ENCODE data around the gene EDDM3A.

Gene EDDM3A

GRCh38 chr14:20745571-20746358, at the start of gene EDDM3A:
Gene EDDM3A (plus strand): TSS chr14:20745887. CDS start chr14:20747581, 1,694 bp downstream.
- no peaks in the 10 kb centered on the region for H3F3A ChIP-seq (ENCODE audit: control insufficient read depth, insufficient read depth)
- no peaks in the 10 kb centered on the region for H4K20me1 ChIP-seq (ENCODE audit: control insufficient read depth, insufficient read depth, low read depth, low read length)
- no peak within 1 kb of the TSS for H3K4me2 ChIP-seq (ENCODE audit: low read length)
- no peaks in the 10 kb centered on the region for H3K36me3 ChIP-seq (ENCODE audit: control insufficient read depth, low read length)
- H3K9me2 ChIP-seq (replicated peaks; ENCODE audit: control insufficient read depth, low read length): no peaks in the 10 kb centered on the region
- TF ChIP-seq CTCF (IDR thresholded peaks at IDR 0.05; ENCODE audit: low read depth, low read length, poor library complexity, severe bottlenecking): no peak
- no peak for TF ChIP-seq EZH2phosphoT487 (IDR thresholded peaks at IDR 0.05; ENCODE audit: borderline replicate concordance, low read length)
- H3K9me3 ChIP-seq (ENCODE audit: control insufficient read depth, insufficient read depth, low read length): no peaks in the 10 kb centered on the region
- 0 out of 2 replicates have a peak, but pooled peaks cover 4% of the 10 kb centered on the region for H3K27me3 ChIP-seq (ENCODE audit: control insufficient read depth, low read length)
- H3K4me3 ChIP-seq (ENCODE audit: low read length): no peak within 1 kb of the TSS
- no peaks in the 10 kb centered on the region for H3K79me2 ChIP-seq (ENCODE audit: control insufficient read depth, low read length)
- no peaks in the 10 kb centered on the region for H3K4me1 ChIP-seq (ENCODE audit: control insufficient read depth, low read length)
- no peak within 1 kb of the TSS for H3K27ac ChIP-seq (ENCODE audit: low read depth, low read length)

GRCh38 chr14:20696764-20697163, 48.9 kb upstream of the EDDM3A start:
- Histone ChIP-seq H3K9me2 (replicated peaks; ENCODE audit: control insufficient read depth, low read length) (no peaks in the 10 kb centered on the region), H3K27ac (ENCODE audit: low read depth, low read length) (no peak overlapping the region), H3F3A (ENCODE audit: control insufficient read depth, insufficient read depth) (no peaks in the 10 kb centered on the region), H3K36me3 (ENCODE audit: control insufficient read depth, low read length) (no peaks in the 10 kb centered on the region), H4K20me1 (ENCODE audit: control insufficient read depth, insufficient read depth, low read depth, low read length) (no peaks in the 10 kb centered on the region), H3K9me3 (ENCODE audit: control insufficient read depth, insufficient read depth, low read length) (no peaks in the 10 kb centered on the region), H3K4me2 (ENCODE audit: low read length) (no peak overlapping the region), H3K4me3 (ENCODE audit: low read length) (no peak overlapping the region), H3K4me1 (ENCODE audit: control insufficient read depth, low read length) (no peaks in the 10 kb centered on the region), H3K79me2 (ENCODE audit: control insufficient read depth, low read length) (no peaks in the 10 kb centered on the region), H3K27me3 (ENCODE audit: control insufficient read depth, low read length) (no peaks in the 10 kb centered on the region; the same call in 1 of the 2 replicates)
- TF ChIP-seq CTCF (IDR thresholded peaks at IDR 0.05; ENCODE audit: low read depth, low read length, poor library complexity, severe bottlenecking) (no peak), EZH2phosphoT487 (IDR thresholded peaks at IDR 0.05; ENCODE audit: borderline replicate concordance, low read length) (no peak)

GRCh38 chr14:20697273-20698017, 48.2 kb upstream of the EDDM3A start:
- no peaks in the 10 kb centered on the region for H3K4me1 ChIP-seq (ENCODE audit: control insufficient read depth, low read length)
- no peaks in the 10 kb centered on the region for H3K9me2 ChIP-seq (replicated peaks; ENCODE audit: control insufficient read depth, low read length)
- no peaks in the 10 kb centered on the region for H3F3A ChIP-seq (ENCODE audit: control insufficient read depth, insufficient read depth)
- TF ChIP-seq CTCF (IDR thresholded peaks at IDR 0.05; ENCODE audit: low read depth, low read length, poor library complexity, severe bottlenecking): peak; percentile 79
- no peak for TF ChIP-seq EZH2phosphoT487 (IDR thresholded peaks at IDR 0.05; ENCODE audit: borderline replicate concordance, low read length)
- no peaks in the 10 kb centered on the region for H3K36me3 ChIP-seq (ENCODE audit: control insufficient read depth, low read length)
- no peak overlapping the region for H3K4me3 ChIP-seq (ENCODE audit: low read length)
- H3K79me2 ChIP-seq (ENCODE audit: control insufficient read depth, low read length): no peaks in the 10 kb centered on the region
- no peak overlapping the region for H3K27ac ChIP-seq (ENCODE audit: low read depth, low read length)
- H3K27me3 ChIP-seq (ENCODE audit: control insufficient read depth, low read length): no peaks in the 10 kb centered on the region; the same call in 1 of the 2 replicates
- H3K9me3 ChIP-seq (ENCODE audit: control insufficient read depth, insufficient read depth, low read length): no peaks in the 10 kb centered on the region
- H3K4me2 ChIP-seq (ENCODE audit: low read length): no peak overlapping the region
- H4K20me1 ChIP-seq (ENCODE audit: control insufficient read depth, insufficient read depth, low read depth, low read length): no peaks in the 10 kb centered on the region
